GM23338 (cell line): ENCODE results near the gene MORN3. TPM values are rescaled to one million over a fixed set of nuclear protein-coding genes. Genes with fewer than 3 reads are reported as not detected.
"Not testable (repeated sequence)": the region's sequence is repeated elsewhere in the genome, so short reads cannot be mapped to it uniquely, and the experiment has no call there.

Experiments used
- ATAC-seq: fragments of 200-7000 bp; cut with Tn5 transposase; 3 replicates; pipeline ENCODE4 v1.9.1; 2020
- DNase-seq: peaks from one replicate; pipeline ENCODE4 v3.0.0-alpha.2; 2015; ENCODE audit warnings: low spot score
- H2AFZ ChIP-seq: fragments of 200-600 bp; sonication (generic); 2 replicates; pipeline ENCODE4 v1.8.0; 2016; ENCODE audit warnings: antibody characterized with exemption, mild to moderate bottlenecking, moderate library complexity
- H3F3A ChIP-seq: fragments of 200-600 bp; sonication (generic); replicated peaks from 2 replicates; pipeline ENCODE4 v1.8.0; 2017; ENCODE audit warnings: antibody characterized with exemption, mixed run types, low read depth
- H3K27ac ChIP-seq: fragments of 200-600 bp; sonication (generic); 2 replicates; pipeline ENCODE4 v1.6.1; 2016; ENCODE audit warnings: low read depth
- H3K27me3 ChIP-seq: fragments of 200-600 bp; sonication (generic); 2 replicates; pipeline ENCODE4 v1.8.0; 2016; ENCODE audit warnings: mild to moderate bottlenecking, mixed run types, moderate library complexity; ENCODE audit not compliant: insufficient read depth
- H3K36me3 ChIP-seq: fragments of 200-600 bp; sonication (generic); 2 replicates; pipeline ENCODE4 v1.8.0; 2016; ENCODE audit warnings: mild to moderate bottlenecking; ENCODE audit not compliant: insufficient read depth
- H3K4me1 ChIP-seq: fragments of 200-600 bp; sonication (generic); 2 replicates; pipeline ENCODE4 v1.8.0; 2016; ENCODE audit warnings: mild to moderate bottlenecking, moderate library complexity; ENCODE audit not compliant: insufficient read depth
- H3K4me2 ChIP-seq: fragments of 200-600 bp; sonication (generic); 2 replicates; pipeline ENCODE4 v1.7.1; 2017; ENCODE audit warnings: mixed run types
- H3K4me3 ChIP-seq: fragments of 200-600 bp; sonication (generic); 2 replicates; pipeline ENCODE4 v1.6.1; 2016; ENCODE audit warnings: mixed run types
- H3K79me2 ChIP-seq: fragments of 200-600 bp; sonication (generic); replicated peaks from 2 replicates; pipeline ENCODE4 v1.8.0; 2017; ENCODE audit warnings: mild to moderate bottlenecking; ENCODE audit not compliant: insufficient read depth
- H3K9me2 ChIP-seq: fragments of 200-600 bp; sonication (generic); 2 replicates; pipeline ENCODE4 v1.8.0; 2017; ENCODE audit not compliant: insufficient read depth
- H4K20me1 ChIP-seq: fragments of 200-600 bp; sonication (generic); replicated peaks from 2 replicates; pipeline ENCODE4 v1.8.0; 2017; ENCODE audit warnings: mild to moderate bottlenecking; ENCODE audit not compliant: insufficient read depth
- H3K27ac Mint-ChIP-seq: 2 replicates; pipeline ENCODE4 v1.8.0; 2020; ENCODE audit warnings: inconsistent platforms, mild to moderate bottlenecking, moderate library complexity, mixed read lengths
- H3K27me3 Mint-ChIP-seq: 3 replicates; pipeline ENCODE4 v1.8.0; 2022; ENCODE audit warnings: low read depth, mild to moderate bottlenecking, moderate library complexity, mixed read lengths, inconsistent platforms; ENCODE audit not compliant: insufficient read depth, poor library complexity
- H3K36me3 Mint-ChIP-seq: 3 replicates; pipeline ENCODE4 v1.8.0; 2021; ENCODE audit warnings: low read depth, mild to moderate bottlenecking, inconsistent platforms, moderate library complexity, mixed read lengths
- H3K4me1 Mint-ChIP-seq: 3 replicates; pipeline ENCODE4 v1.8.0; 2020; ENCODE audit warnings: mild to moderate bottlenecking, inconsistent platforms, mixed read lengths
- H3K4me3 Mint-ChIP-seq: 3 replicates; pipeline ENCODE4 v1.8.0; 2021; ENCODE audit warnings: moderate library complexity, mild to moderate bottlenecking, inconsistent platforms, mixed read lengths
- H3K9me3 Mint-ChIP-seq: 3 replicates; pipeline ENCODE4 v1.8.0; 2020; ENCODE audit warnings: moderate library complexity, mild to moderate bottlenecking, inconsistent platforms, mixed read lengths
- CREB1 ChIP-seq: fragments of 250-450 bp; sonication (Bioruptor Pico); IDR thresholded peaks from 2 replicates; pipeline ENCODE4 v1.5.0; 2020; ENCODE audit warnings: low read depth, mild to moderate bottlenecking, moderate library complexity
- EZH2 ChIP-seq: fragments of 200-600 bp; sonication (generic); IDR thresholded peaks from one replicate; pipeline ENCODE4 v1.8.0; 2017; ENCODE audit warnings: antibody characterized with exemption, mild to moderate bottlenecking, low read depth; ENCODE audit not compliant: unreplicated experiment
- EZH2phosphoT487 ChIP-seq: fragments of 200-600 bp; sonication (generic); IDR thresholded peaks from one replicate; pipeline ENCODE4 v1.8.1; 2018; ENCODE audit warnings: antibody characterized with exemption; ENCODE audit not compliant: unreplicated experiment
- JUNB ChIP-seq: IDR thresholded peaks from one replicate; pipeline ENCODE4 v1.6.1; 2016; ENCODE audit warnings: antibody characterized with exemption; ENCODE audit not compliant: unreplicated experiment
- NANOG ChIP-seq: IDR thresholded peaks from 2 replicates; pipeline ENCODE4 v1.6.1; 2016; ENCODE audit warnings: antibody characterized with exemption, borderline replicate concordance
- STAT1 ChIP-seq: IDR thresholded peaks from one replicate; pipeline ENCODE4 v1.6.1; 2016; ENCODE audit warnings: antibody characterized with exemption; ENCODE audit not compliant: unreplicated experiment
- ZNF114 ChIP-seq: fragments of 250-450 bp; sonication (Bioruptor Pico); IDR thresholded peaks from 2 replicates; pipeline ENCODE4 v1.5.0; 2020; ENCODE audit warnings: mild to moderate bottlenecking, moderate library complexity
- ZNF331 ChIP-seq: fragments of 250-450 bp; sonication (Bioruptor Pico); IDR thresholded peaks from 2 replicates; pipeline ENCODE4 v1.5.0; 2020; ENCODE audit warnings: low read depth, mild to moderate bottlenecking, moderate library complexity
- ZNF462 ChIP-seq: fragments of 250-450 bp; sonication (Bioruptor Pico); IDR thresholded peaks from 2 replicates; pipeline ENCODE4 v1.5.0; 2020; ENCODE audit warnings: mild to moderate bottlenecking, moderate library complexity
- polyA plus RNA-seq: library from polyadenylated mRNA; unstranded; fragments of >200 nt; fragmentation: Nextera tagmentation; extraction: Ambion mirVana; gene quantifications from 2 replicates; pipeline ENCODE4 v1.2.1, GENCODE V29; 2016
- total RNA-seq: library from RNA; depleted of rRNA; stranded (reverse); fragments of >200 nt; shearing (Covaris generic); gene quantifications from 2 replicates; pipeline ENCODE4 v1.2.3, GENCODE V29; 2014
- TF ChIP-seq, protein P1 (sequence below): IDR thresholded peaks from 2 replicates; pipeline ENCODE4 v1.6.1; 2016; ENCODE audit warnings: antibody characterized with exemption
- TF ChIP-seq, protein P2 (sequence below): IDR thresholded peaks from one replicate; pipeline ENCODE4 v1.6.1; 2018; ENCODE audit warnings: antibody characterized with exemption; ENCODE audit not compliant: unreplicated experiment

MORN3 gene
- total and polyA plus RNA-seq, 2 experiments from 2014 or later = 0.14 to 0.36 TPM

- H3K27me3 Mint-ChIP-seq = peaks cover 9% of the 10 kb centered on the region
- ATAC-seq (no peak), DNase-seq (no peak)
- peaks cover 3% of the 10 kb centered on the region for H3K36me3 Mint-ChIP-seq
- H3K9me2 ChIP-seq = no peaks in the 10 kb centered on the region
- no peaks in the 10 kb centered on the region for H3K36me3 ChIP-seq
- H3K4me3 ChIP-seq = no peak overlapping the region
- no peaks in the 10 kb centered on the region for H3K9me3 Mint-ChIP-seq
- peak overlapping the region; percentile 66; the same call in 1 of the 2 replicates for H3K27ac Mint-ChIP-seq
- H3K27ac ChIP-seq = 0 out of 2 replicates have a peak overlapping the region, but pooled peaks have one; percentile 39
- H3K4me1 Mint-ChIP-seq = peaks cover 25% of the 10 kb centered on the region
- no peaks in the 10 kb centered on the region for H4K20me1 ChIP-seq
- H3K4me3 Mint-ChIP-seq = peak overlapping the region; percentile 73; the same call in 1 of the 3 replicates
- TF ChIP-seq NANOG (no peak), ZNF331 (CRISPR knock-in tag) (no peak), EZH2phosphoT487 (no peak), CREB1 (CRISPR knock-in tag) (no peak), ZNF462 (no peak), STAT1 (no peak), JUNB (no peak), EZH2 (no peak), ZNF114 (CRISPR knock-in tag) (no peak)
- TF ChIP-seq, protein P1, sequence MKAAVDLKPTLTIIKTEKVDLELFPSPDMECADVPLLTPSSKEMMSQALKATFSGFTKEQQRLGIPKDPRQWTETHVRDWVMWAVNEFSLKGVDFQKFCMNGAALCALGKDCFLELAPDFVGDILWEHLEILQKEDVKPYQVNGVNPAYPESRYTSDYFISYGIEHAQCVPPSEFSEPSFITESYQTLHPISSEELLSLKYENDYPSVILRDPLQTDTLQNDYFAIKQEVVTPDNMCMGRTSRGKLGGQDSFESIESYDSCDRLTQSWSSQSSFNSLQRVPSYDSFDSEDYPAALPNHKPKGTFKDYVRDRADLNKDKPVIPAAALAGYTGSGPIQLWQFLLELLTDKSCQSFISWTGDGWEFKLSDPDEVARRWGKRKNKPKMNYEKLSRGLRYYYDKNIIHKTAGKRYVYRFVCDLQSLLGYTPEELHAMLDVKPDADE = no peak
- TF ChIP-seq, protein P2, sequence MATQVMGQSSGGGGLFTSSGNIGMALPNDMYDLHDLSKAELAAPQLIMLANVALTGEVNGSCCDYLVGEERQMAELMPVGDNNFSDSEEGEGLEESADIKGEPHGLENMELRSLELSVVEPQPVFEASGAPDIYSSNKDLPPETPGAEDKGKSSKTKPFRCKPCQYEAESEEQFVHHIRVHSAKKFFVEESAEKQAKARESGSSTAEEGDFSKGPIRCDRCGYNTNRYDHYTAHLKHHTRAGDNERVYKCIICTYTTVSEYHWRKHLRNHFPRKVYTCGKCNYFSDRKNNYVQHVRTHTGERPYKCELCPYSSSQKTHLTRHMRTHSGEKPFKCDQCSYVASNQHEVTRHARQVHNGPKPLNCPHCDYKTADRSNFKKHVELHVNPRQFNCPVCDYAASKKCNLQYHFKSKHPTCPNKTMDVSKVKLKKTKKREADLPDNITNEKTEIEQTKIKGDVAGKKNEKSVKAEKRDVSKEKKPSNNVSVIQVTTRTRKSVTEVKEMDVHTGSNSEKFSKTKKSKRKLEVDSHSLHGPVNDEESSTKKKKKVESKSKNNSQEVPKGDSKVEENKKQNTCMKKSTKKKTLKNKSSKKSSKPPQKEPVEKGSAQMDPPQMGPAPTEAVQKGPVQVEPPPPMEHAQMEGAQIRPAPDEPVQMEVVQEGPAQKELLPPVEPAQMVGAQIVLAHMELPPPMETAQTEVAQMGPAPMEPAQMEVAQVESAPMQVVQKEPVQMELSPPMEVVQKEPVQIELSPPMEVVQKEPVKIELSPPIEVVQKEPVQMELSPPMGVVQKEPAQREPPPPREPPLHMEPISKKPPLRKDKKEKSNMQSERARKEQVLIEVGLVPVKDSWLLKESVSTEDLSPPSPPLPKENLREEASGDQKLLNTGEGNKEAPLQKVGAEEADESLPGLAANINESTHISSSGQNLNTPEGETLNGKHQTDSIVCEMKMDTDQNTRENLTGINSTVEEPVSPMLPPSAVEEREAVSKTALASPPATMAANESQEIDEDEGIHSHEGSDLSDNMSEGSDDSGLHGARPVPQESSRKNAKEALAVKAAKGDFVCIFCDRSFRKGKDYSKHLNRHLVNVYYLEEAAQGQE = no peak
- 0 out of 2 replicates have a peak, but pooled peaks cover 10% of the 10 kb centered on the region for H3K79me2 ChIP-seq
- H3K4me1 ChIP-seq = peaks cover 13% of the 10 kb centered on the region
- no peak overlapping the region for H2AFZ ChIP-seq
- no peak overlapping the region for H3K4me2 ChIP-seq
- H3K27me3 ChIP-seq = no peaks in the 10 kb centered on the region
- peaks cover 8% of the 10 kb centered on the region for H3F3A ChIP-seq
These were observed 5.9 kb downstream of the MORN3 start for GRCh38 chr12:121663610-121663929.

DNA sequence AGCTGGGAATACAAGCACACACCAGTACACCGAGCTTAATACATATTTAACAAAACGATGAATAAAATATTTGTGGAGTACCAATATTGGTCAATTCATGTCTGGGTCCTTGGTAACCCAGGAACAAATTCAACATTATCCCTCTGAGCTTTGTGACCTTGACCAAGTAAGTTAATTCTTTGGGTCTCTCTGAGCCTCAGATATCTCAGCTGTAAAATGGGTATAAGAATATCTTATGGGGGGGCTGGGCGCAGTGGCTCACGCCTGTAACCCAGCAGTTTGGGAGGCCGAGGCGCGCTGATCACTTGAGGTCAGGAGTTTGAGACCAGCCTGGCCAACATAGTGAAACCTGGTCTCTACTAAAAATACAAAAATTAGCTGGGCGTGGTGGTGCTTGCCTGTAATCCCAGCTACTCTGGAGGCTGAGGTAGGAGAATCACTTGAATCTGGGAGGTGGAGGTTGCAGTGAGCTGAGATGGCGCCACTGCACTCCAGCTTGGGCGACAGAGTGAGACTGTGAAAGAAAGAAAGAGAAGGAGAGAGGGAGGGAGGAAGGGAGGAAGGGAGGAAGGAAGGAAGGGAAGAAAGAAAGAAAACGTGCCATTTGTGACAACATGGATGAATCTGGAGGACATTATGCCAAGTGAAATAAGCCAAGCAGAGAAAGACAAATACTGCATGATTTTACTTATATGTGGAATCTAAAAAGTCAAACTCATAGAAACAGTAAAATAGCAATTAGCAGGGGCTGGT is 7.9 kb downstream of the MORN3 start:
- not testable (repeated sequence) for H3K9me2 ChIP-seq, H3K4me2 ChIP-seq, H3K36me3 Mint-ChIP-seq, H3K9me3 Mint-ChIP-seq, H4K20me1 ChIP-seq, H3K27ac ChIP-seq, DNase-seq, H3K36me3 ChIP-seq, H3F3A ChIP-seq, H2AFZ ChIP-seq, H3K79me2 ChIP-seq, ATAC-seq, H3K4me3 Mint-ChIP-seq, H3K4me3 ChIP-seq, H3K27me3 ChIP-seq
- Mint-ChIP-seq H3K27me3 (peaks cover 11% of the 10 kb centered on the region), H3K4me1 (peaks cover 35% of the 10 kb centered on the region), H3K27ac (0 out of 2 replicates have a peak overlapping the region, but pooled peaks have one; percentile 59)
- H3K4me1 ChIP-seq = peaks cover 18% of the 10 kb centered on the region
